Measurements from ENCODE around the gene KLC1. TPM values are rescaled to one million over a fixed set of nuclear protein-coding genes. Genes with fewer than 3 reads are reported as not detected.
"Not testable (repeated sequence)": the region's sequence is repeated elsewhere in the genome, so short reads cannot be mapped to it uniquely, and the experiment has no call there.

The KLC1 gene
- total RNA-seq, 1 donor from 2014 or later = 266 TPM

DNA sequence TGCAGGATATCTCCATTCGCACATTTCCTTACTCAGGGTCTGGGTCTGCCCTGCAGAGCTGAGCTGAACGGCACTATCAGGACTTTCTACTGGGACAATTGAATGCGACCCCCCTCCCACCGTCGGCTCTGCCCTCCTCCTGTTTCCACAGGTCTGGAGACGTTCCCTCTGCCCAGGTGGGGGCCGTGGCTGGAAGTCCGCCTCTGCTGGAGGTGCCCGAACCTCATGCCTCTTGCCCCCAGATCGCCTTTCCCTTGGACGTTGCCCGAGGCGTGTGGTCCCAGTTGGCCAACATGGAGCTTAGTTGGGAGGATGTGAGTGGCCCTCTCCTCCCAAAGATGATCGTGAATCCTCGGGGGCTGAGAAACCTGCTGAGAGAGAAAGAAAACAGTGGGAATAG lies 21.2 kb upstream of the KLC1 start:
- DNase-seq (ENCODE audit: low read depth) = no peak
- TF ChIP-seq, protein P1, sequence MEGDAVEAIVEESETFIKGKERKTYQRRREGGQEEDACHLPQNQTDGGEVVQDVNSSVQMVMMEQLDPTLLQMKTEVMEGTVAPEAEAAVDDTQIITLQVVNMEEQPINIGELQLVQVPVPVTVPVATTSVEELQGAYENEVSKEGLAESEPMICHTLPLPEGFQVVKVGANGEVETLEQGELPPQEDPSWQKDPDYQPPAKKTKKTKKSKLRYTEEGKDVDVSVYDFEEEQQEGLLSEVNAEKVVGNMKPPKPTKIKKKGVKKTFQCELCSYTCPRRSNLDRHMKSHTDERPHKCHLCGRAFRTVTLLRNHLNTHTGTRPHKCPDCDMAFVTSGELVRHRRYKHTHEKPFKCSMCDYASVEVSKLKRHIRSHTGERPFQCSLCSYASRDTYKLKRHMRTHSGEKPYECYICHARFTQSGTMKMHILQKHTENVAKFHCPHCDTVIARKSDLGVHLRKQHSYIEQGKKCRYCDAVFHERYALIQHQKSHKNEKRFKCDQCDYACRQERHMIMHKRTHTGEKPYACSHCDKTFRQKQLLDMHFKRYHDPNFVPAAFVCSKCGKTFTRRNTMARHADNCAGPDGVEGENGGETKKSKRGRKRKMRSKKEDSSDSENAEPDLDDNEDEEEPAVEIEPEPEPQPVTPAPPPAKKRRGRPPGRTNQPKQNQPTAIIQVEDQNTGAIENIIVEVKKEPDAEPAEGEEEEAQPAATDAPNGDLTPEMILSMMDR (IDR thresholded peaks at IDR 0.05; ENCODE audit: insufficient read depth, low read length, poor library complexity, severe bottlenecking) = no peak
- Histone ChIP-seq H3K36me3 (ENCODE audit: control insufficient read depth, insufficient read depth, low read length) (no peaks in the 10 kb centered on the region), H3K27me3 (ENCODE audit: control insufficient read depth, insufficient read depth, low read length) (peaks cover 13% of the 10 kb centered on the region), H3K4me3 (ENCODE audit: low read depth, low read length) (no peak overlapping the region)

DNA sequence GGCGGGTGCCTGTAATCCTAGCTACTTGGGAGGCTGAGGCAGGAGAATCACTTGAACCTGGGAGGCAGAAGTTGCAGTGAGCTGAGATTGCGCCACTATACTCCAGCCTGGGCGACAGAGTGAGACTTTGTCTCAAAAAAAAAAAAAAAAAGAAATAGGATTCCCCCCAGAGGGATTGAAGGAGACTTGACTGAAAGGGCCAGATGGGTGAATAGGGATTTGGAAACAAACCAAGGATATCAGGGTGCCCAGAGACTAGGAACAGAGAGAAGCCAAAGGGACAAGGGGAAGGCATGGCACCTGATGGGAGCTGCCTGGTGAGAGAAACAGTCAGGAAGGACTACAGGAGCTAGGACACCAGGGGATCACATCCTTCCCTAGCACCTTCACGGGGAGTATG lies 19.9 kb upstream of the KLC1 start:
- H3K36me3 ChIP-seq (ENCODE audit: control insufficient read depth, insufficient read depth, low read length); DNase-seq (ENCODE audit: low read depth); H3K4me3 ChIP-seq (ENCODE audit: low read depth, low read length): not testable (repeated sequence)
- peaks cover 13% of the 10 kb centered on the region for H3K27me3 ChIP-seq (ENCODE audit: control insufficient read depth, insufficient read depth, low read length)

DNA sequence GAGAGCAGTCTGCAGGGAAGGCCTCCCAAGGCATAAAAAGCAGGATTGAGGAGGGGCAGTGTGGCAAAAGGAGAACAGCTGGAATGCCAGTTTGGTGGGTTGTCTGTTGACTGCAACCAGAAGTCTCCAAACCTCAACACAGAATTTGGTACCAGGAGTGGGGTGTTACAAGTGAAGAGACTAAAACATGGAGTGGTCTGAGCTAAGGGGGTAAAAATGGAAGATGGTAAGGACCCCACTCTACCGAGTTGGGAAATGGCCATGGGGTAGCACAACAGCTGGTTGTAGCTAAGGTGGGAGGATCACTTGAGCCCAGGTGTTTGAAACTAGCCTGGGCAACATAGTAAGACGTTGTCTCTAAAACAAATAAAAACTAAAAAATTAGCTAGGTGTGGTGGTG lies 17.8 kb upstream of the KLC1 start:
- TF ChIP-seq, protein P1 (IDR thresholded peaks at IDR 0.05; ENCODE audit: insufficient read depth, low read length, poor library complexity, severe bottlenecking) = no peak
- DNase-seq (ENCODE audit: low read depth) = no peak
- no peak overlapping the region for H3K4me3 ChIP-seq (ENCODE audit: low read depth, low read length)
- H3K36me3 ChIP-seq (ENCODE audit: control insufficient read depth, insufficient read depth, low read length) = no peaks in the 10 kb centered on the region
- H3K27me3 ChIP-seq (ENCODE audit: control insufficient read depth, insufficient read depth, low read length) = peaks cover 13% of the 10 kb centered on the region

DNA sequence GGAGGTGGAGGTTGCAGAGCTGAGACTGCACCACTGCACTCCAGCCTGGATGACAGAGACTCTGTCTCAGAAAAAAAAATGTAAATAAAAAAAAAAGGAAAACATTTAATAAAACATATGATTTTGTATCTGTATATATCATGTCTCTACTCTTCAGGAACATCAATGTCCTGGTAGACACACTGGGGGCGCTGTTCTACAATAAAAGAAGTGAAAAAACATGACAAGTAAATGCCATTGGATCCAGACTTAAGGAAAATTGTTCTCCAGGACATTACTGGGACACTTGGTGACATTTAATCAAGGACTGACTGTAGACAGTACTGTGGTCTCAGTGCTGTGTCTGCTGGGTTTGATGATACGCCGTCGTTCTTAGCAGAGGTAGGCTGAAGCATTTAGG lies 15.5 kb upstream of the KLC1 start:
- H3K36me3 ChIP-seq (ENCODE audit: control insufficient read depth, insufficient read depth, low read length) = no peaks in the 10 kb centered on the region
- H3K4me3 ChIP-seq (ENCODE audit: low read depth, low read length) = no peak overlapping the region
- DNase-seq (ENCODE audit: low read depth) = no peak
- peaks cover 3% of the 10 kb centered on the region for H3K27me3 ChIP-seq (ENCODE audit: control insufficient read depth, insufficient read depth, low read length)
- TF ChIP-seq, protein P1 (IDR thresholded peaks at IDR 0.05; ENCODE audit: insufficient read depth, low read length, poor library complexity, severe bottlenecking) = no peak

DNA sequence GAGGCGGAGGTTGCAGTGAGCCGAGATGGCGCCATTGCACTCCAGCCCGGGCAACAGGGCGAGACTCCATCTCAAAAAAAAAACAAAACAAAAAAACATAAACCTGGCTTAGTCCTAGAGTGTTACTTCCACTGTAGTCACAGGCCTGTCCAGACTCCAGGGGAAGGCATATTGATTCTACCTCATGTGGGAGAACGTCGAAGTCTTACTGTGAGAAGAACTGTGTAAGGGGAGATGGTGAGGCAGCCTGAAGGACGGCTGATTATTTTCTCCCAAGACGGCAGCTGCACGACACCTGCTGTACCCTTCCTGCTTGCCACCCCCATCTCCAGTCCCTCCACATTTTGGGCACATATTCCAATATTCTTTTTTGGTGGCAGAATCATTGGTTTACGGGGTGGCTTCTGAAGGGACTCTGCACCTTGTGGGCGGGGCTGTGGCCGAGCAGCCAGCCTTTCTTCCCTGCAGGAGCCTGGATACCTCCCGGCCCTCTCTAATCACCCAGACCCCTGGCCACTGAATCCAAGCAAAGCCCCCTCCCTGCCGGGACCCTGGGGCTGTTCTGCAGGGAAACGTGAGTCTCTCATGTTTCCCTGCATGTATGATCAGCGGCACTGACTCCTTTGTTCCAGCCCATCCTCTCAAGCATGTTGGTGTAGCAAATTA lies 12.2 kb upstream of the KLC1 start:
- TF ChIP-seq, protein P1 (IDR thresholded peaks at IDR 0.05; ENCODE audit: insufficient read depth, low read length, poor library complexity, severe bottlenecking) = no peak
- Histone ChIP-seq H3K36me3 (ENCODE audit: control insufficient read depth, insufficient read depth, low read length) (no peaks in the 10 kb centered on the region), H3K4me3 (ENCODE audit: low read depth, low read length) (no peak overlapping the region), H3K27me3 (ENCODE audit: control insufficient read depth, insufficient read depth, low read length) (no peaks in the 10 kb centered on the region)
- DNase-seq (ENCODE audit: low read depth) = no peak

DNA sequence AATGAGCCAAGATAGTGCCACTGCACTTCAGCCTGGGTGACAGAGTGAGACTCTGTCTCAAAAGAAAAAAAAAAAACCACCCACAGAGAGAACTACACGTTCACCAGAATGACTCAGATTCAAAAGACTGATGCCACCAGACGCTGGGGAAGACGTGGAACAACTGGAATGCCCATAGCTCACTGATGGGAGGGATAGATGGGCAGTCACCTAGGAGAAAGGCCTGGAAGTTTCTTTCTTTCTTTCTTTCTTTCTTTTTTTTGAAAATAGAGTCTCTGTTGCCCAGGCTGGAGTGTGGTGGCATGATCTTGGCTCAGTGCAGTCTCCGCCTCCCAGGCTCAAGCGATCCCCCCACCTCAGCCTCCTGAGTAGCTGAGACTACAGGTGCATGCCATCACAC lies 10.0 kb upstream of the KLC1 start:
- no peak overlapping the region for H3K4me3 ChIP-seq (ENCODE audit: low read depth, low read length)
- no peak for DNase-seq (ENCODE audit: low read depth)
- TF ChIP-seq, protein P1 (IDR thresholded peaks at IDR 0.05; ENCODE audit: insufficient read depth, low read length, poor library complexity, severe bottlenecking) = no peak
- no peaks in the 10 kb centered on the region for H3K27me3 ChIP-seq (ENCODE audit: control insufficient read depth, insufficient read depth, low read length)
- H3K36me3 ChIP-seq (ENCODE audit: control insufficient read depth, insufficient read depth, low read length) = no peaks in the 10 kb centered on the region

Data from kidney epithelial cell (primary cell).